ENCODE measurements around the gene MIS12. TPM values are rescaled to one million over a fixed set of nuclear protein-coding genes. Genes with fewer than 3 reads are reported as not detected.

The MIS12 gene, protein sequence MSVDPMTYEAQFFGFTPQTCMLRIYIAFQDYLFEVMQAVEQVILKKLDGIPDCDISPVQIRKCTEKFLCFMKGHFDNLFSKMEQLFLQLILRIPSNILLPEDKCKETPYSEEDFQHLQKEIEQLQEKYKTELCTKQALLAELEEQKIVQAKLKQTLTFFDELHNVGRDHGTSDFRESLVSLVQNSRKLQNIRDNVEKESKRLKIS
- 14.7 TPM for total RNA-seq (2021; ENCODE audit: unreplicated experiment)
- polyA plus RNA-seq (2012): 8.8 and 11.0 TPM in 2 replicates
- percentile 92 among the genes with signal in this experiment for Bru-seq, nascent RNA
- BruChase-seq, experiment 1, labeled RNA remaining after a 6-hour chase: percentile 87 among the genes with signal in this experiment
- BruChase-seq, experiment 2, labeled RNA remaining after a 2-hour chase: percentile 96 among the genes with signal in this experiment
- long read RNA-seq, transcript MIS12-202 (2 exons, 2,204 nt): major isoform, 16 of 25 reads
- long read RNA-seq, partial matches to known transcripts: 1 of 25 reads
- long read RNA-seq, other reads (novel, unspliced or antisense): 4 of 25 reads

DNA sequence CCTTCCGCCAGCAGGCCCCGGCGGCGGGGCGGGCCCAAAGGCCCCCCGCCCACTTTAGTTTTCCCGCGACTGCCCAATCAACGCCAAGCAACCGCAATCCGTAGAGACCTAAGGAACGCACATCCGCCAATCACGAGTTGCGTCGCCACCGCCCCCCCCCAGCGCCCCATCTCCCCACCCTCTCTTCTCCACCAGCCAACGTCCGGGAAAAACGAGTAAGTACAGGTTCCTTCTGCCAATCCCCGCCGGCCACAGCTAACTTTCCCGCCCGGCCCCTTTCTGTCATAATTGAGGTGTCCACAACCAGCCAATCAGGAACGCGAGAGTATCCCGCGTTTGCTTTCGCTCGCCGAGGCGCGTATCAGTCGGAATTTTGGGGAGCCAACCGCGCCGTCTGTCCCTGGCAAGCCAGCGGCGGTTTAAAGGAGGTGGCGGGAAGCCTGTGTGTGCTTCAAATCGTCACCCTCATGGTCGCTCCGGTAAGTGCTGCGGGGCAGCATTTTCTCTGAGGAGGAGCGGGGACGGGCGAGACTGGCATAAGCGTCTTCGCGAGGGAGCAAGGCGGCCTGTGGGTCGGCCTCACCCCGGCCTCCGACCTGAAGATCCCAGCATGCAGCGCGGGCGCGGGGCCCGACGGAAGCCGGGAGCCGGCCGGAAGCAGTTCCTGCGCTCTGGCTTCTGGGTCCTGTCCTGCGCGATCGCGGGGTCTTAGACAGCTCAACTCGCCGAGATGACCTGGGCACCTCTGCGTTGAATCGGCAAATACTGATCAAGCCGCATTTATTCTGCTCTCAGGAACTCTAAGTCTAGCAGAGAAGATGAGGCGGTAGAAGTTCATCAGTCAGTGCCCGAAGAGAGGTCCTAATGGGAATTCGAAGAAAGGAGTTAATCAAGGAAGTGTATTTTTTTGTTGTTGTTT lies at the start of gene MIS12:
Gene MIS12, plus strand, starts transcription at position 361 of the 919 bp plus-strand sequence. CDS start 2,297 bp downstream, outside the sequence.
- TF ChIP-seq EZH2phosphoT487 (IDR thresholded peaks at IDR 0.05; ENCODE audit: borderline replicate concordance) (no peak), FOSL1 (IDR thresholded peaks at IDR 0.05; ENCODE audit: low read depth) (no peak), POLR2AphosphoS5 (IDR thresholded peaks at IDR 0.05; ENCODE audit: low read depth, low read length) (peak; percentile 60; the same call in 1 of the 2 replicates), EZH2 (IDR thresholded peaks at IDR 0.05) (no peak), YY1 (IDR thresholded peaks at IDR 0.05; ENCODE audit: extremely low read depth, insufficient replicate concordance, low read depth, low read length) (peak; percentile 10), SP1 (IDR thresholded peaks at IDR 0.05; ENCODE audit: low read depth) (peak; percentile 73), POLR2A (IDR thresholded peaks at IDR 0.05; ENCODE audit: borderline replicate concordance, extremely low read depth, insufficient read depth, insufficient read length) (peak; percentile 53), ZFX (IDR thresholded peaks at IDR 0.05) (peak; percentile 68), ELF1 (IDR thresholded peaks at IDR 0.05; ENCODE audit: borderline replicate concordance, low read depth) (peak; percentile 59), SIN3A (IDR thresholded peaks at IDR 0.05; ENCODE audit: low read depth) (peak; percentile 91), TCF7L2 (IDR thresholded peaks at IDR 0.05; ENCODE audit: borderline replicate concordance, extremely low read depth, insufficient read depth, insufficient read length) (peak; percentile 22), CEBPB (IDR thresholded peaks at IDR 0.05; ENCODE audit: low read depth) (no peak)
- TF ChIP-seq, protein P1, sequence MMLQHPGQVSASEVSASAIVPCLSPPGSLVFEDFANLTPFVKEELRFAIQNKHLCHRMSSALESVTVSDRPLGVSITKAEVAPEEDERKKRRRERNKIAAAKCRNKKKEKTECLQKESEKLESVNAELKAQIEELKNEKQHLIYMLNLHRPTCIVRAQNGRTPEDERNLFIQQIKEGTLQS (IDR thresholded peaks at IDR 0.05): no peak
- TF ChIP-seq, protein P2, sequence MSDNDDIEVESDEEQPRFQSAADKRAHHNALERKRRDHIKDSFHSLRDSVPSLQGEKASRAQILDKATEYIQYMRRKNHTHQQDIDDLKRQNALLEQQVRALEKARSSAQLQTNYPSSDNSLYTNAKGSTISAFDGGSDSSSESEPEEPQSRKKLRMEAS (IDR thresholded peaks at IDR 0.05): peak; percentile 84
- TF ChIP-seq, protein P3, sequence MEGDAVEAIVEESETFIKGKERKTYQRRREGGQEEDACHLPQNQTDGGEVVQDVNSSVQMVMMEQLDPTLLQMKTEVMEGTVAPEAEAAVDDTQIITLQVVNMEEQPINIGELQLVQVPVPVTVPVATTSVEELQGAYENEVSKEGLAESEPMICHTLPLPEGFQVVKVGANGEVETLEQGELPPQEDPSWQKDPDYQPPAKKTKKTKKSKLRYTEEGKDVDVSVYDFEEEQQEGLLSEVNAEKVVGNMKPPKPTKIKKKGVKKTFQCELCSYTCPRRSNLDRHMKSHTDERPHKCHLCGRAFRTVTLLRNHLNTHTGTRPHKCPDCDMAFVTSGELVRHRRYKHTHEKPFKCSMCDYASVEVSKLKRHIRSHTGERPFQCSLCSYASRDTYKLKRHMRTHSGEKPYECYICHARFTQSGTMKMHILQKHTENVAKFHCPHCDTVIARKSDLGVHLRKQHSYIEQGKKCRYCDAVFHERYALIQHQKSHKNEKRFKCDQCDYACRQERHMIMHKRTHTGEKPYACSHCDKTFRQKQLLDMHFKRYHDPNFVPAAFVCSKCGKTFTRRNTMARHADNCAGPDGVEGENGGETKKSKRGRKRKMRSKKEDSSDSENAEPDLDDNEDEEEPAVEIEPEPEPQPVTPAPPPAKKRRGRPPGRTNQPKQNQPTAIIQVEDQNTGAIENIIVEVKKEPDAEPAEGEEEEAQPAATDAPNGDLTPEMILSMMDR (IDR thresholded peaks at IDR 0.05 in 2 of 3, conservative IDR thresholded peaks at IDR 0.05 in 1 of 3; ENCODE audit: borderline replicate concordance in 1 of 3, insufficient read depth in 1 of 3, low read depth in 2 of 3, low read length in 2 of 3): no peak
- DNase-seq (ENCODE audit: low read depth, low spot score) (peak; percentile 97), ATAC-seq (peak; percentile 87)
- ChIA-PET POLR2A (interaction anchor here (0.8 to 1.9 kb wide), 7 partner anchors 9 to 703 kb away, joined by 3 to 11 read pairs (median 3); partner anchors contain the start of genes C1QBP and DHX33), RAD21 (ENCODE audit: low non-redundant PET in 1 of 2, low total read pairs in 2 of 2, uncharacterized antibody in 2 of 2, unreplicated experiment in 2 of 2) (no interaction called here), CTCF (interaction anchor here (0.7 to 1.6 kb wide), 3 partner anchors 12 to 275 kb away, joined by 3 to 8 read pairs (median 3); partner anchors contain the start of gene C1QBP)
- BruUV-seq (replicated peaks): TSS peak; percentile 67
- peaks cover 71% of the 10 kb centered on the region for H3K79me2 ChIP-seq (ENCODE audit: insufficient read depth, low read length)
- peak within 1 kb of the TSS; percentile 89 for H3K27ac ChIP-seq (ENCODE audit: low read depth, low read length)
- intact Hi-C loops (cut with micrococcal nuclease): loop anchor here (1.0 kb wide), 1 partner anchor 17 kb away; no protein-coding TSS in a partner anchor
- H3K4me3 ChIP-seq (replicated peaks in 1 of 2; ENCODE audit: low read depth in 1 of 2, low read length in 2 of 2): peak within 1 kb of the TSS; percentile 90 to 93
- no peaks in the 10 kb centered on the region for H4K20me1 ChIP-seq (ENCODE audit: insufficient read depth)
- no peaks in the 10 kb centered on the region for H3K9me2 ChIP-seq (ENCODE audit: insufficient read depth)
- H3K9me3 ChIP-seq (ENCODE audit: control insufficient read depth in 1 of 2, insufficient read depth in 1 of 2, low read depth in 1 of 2, low read length in 2 of 2): no peaks in the 10 kb centered on the region
- no peak within 1 kb of the TSS for H2AFZ ChIP-seq (ENCODE audit: low read depth, low read length, poor library complexity, severe bottlenecking)
- H3K36me3 ChIP-seq (ENCODE audit: control insufficient read depth in 1 of 2, insufficient read depth in 2 of 2, low read length in 2 of 2): peaks cover 24 to 41% of the 10 kb centered on the region in 2 experiments
- H3K9ac ChIP-seq (ENCODE audit: low read length): peak within 1 kb of the TSS; percentile 93
- peak within 1 kb of the TSS; percentile 90 for H3K4me2 ChIP-seq (ENCODE audit: low read length)
- H3K4me1 ChIP-seq (ENCODE audit: control insufficient read depth in 1 of 2, insufficient read depth in 2 of 2, low read length in 2 of 2): peaks cover 13 to 20% of the 10 kb centered on the region in 2 experiments
- no peaks in the 10 kb centered on the region for H3K27me3 ChIP-seq (ENCODE audit: insufficient read depth, low read length)
